Esophagus muscularis mucosa (tissue), 4 donors: ENCODE measurements around the gene GNA15.

Experiments used
- EP300 ChIP-seq: sonication (generic); formaldehyde crosslinking; IDR thresholded peaks from one replicate; pipeline ENCODE4 v1.6.1; 2017; ENCODE audit warnings: antibody characterized with exemption
- POLR2A ChIP-seq: fragments of 450-650 bp; IDR thresholded peaks from one replicate; pipeline ENCODE4 v1.6.1; 2017; ENCODE audit warnings: antibody characterized with exemption, moderate library complexity, mild to moderate bottlenecking, low read depth
- POLR2AphosphoS5 ChIP-seq, 2 donors: sonication (generic); formaldehyde crosslinking; IDR thresholded peaks; one replicate each; pipeline ENCODE4 v1.6.1; 2017; ENCODE audit warnings: antibody characterized with exemption in 2 of 2
- TF ChIP-seq, protein P1 (sequence below), 3 experiments: fragments of 200-600 bp in 2 of 3; fragments of 450-650 bp in 1 of 3; sonication (generic) in 2 of 3; IDR thresholded peaks; one replicate each; pipeline ENCODE4 v1.5.1; 2017 to 2019; ENCODE audit warnings: antibody characterized with exemption in 3 of 3, mild to moderate bottlenecking in 2 of 3, moderate library complexity in 1 of 3

DNA sequence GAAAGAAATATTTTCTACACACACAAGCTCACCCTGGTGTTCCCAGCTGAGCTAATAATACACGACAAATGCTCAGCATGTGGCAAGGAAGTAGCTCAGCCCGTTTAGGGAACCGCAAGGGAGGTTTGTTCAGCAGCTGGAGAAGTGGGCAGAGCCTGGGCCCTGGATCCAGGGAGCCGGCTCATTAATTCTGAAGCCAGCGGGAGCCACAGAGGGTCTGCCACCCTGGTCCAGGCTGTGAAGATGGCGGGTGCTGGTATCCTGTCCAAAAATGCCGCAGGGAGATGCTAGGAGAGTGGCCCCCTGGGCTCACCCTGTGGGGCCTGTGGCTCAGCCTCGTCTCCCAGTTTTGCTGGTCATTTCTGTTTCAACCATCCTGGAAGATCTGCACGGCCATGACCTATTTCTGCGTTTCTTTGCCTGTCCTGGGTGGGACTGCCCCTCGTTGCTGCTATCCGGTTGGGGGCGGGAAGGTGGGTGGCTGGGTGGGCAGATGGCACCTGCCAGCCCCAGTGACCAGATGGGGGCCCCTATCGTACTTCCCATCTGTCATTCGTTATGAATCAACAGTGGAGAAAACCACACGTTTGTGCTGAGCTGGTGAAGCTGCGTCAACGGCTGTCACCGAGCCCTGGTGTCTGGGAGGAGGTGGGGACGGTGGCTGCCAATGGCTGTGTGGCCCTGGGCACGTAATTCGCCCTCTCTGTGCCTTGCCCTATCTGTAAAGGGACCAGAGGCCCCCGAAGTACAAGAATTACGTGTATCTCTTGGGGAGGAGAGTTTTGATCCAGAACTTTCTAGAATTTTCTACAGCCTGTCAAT is 2.7 kb upstream of the GNA15 start:
- TF ChIP-seq, protein P1, sequence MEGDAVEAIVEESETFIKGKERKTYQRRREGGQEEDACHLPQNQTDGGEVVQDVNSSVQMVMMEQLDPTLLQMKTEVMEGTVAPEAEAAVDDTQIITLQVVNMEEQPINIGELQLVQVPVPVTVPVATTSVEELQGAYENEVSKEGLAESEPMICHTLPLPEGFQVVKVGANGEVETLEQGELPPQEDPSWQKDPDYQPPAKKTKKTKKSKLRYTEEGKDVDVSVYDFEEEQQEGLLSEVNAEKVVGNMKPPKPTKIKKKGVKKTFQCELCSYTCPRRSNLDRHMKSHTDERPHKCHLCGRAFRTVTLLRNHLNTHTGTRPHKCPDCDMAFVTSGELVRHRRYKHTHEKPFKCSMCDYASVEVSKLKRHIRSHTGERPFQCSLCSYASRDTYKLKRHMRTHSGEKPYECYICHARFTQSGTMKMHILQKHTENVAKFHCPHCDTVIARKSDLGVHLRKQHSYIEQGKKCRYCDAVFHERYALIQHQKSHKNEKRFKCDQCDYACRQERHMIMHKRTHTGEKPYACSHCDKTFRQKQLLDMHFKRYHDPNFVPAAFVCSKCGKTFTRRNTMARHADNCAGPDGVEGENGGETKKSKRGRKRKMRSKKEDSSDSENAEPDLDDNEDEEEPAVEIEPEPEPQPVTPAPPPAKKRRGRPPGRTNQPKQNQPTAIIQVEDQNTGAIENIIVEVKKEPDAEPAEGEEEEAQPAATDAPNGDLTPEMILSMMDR (IDR thresholded peaks at IDR 0.05), result no peak
- TF ChIP-seq POLR2AphosphoS5 (IDR thresholded peaks at IDR 0.05) (no peak), EP300 (no peak), POLR2A (no peak)
